Panc1 (cell line): Measurements from ENCODE around the gene RAB12. TPM values are rescaled to one million over a fixed set of nuclear protein-coding genes. Genes with fewer than 3 reads are reported as not detected.

ENCODE experiments used
- ATAC-seq: fragments of 200-7000 bp; cut with Tn5 transposase; 2 replicates; pipeline ENCODE4 v1.9.1; 2020; ENCODE audit warnings: mild to moderate bottlenecking, moderate library complexity
- BruUV-seq: library from RNA; stranded (reverse); fragments of 400-500 nt; replicated peaks from 2 replicates; lab custom pipeline; 2021; lab: Mats Ljungman, UMichigan
- CTCF ChIA-PET: fragments of 300-600 bp; sonication (Branson Sonifier 250); formaldehyde crosslinking; loops from one replicate; lab custom pipeline; 2022; ENCODE audit warnings: antibody characterized with exemption; lab: Charles Lee
- POLR2A ChIA-PET: fragments of 300-600 bp; sonication (Branson Sonifier 250); formaldehyde crosslinking; loops from one replicate; lab custom pipeline; 2022; ENCODE audit warnings: antibody characterized with exemption; lab: Charles Lee
- DNase-seq: peaks from one replicate; pipeline ENCODE4 v3.0.0-alpha.2; 2010; ENCODE audit warnings: low read depth, low spot score
- H3K27ac ChIP-seq: 2 replicates; pipeline ENCODE4 v1.5.1; 2011; ENCODE audit warnings: mild to moderate bottlenecking, low read length, inconsistent platforms
- H3K27me3 ChIP-seq: fragments of 200-500 bp; sonication (Bioruptor generic); 2 replicates; pipeline ENCODE4 v1.6.0; 2014; ENCODE audit warnings: low read length, inconsistent platforms; ENCODE audit not compliant: control insufficient read depth, insufficient read depth
- H3K36me3 ChIP-seq: fragments of 200-500 bp; sonication (Bioruptor generic); 2 replicates; pipeline ENCODE4 v1.5.1; 2014; ENCODE audit warnings: inconsistent platforms, mild to moderate bottlenecking, low read length, moderate library complexity; ENCODE audit not compliant: control insufficient read depth, insufficient read depth
- H3K4me1 ChIP-seq: 2 replicates; pipeline ENCODE4 v1.5.1; 2011; ENCODE audit warnings: inconsistent platforms, mild to moderate bottlenecking, low read length, moderate library complexity; ENCODE audit not compliant: control insufficient read depth, insufficient read depth
- H3K4me3 ChIP-seq, 2 experiments: 2 replicates each; pipeline ENCODE4 v1.5.1; 2011 to 2012; ENCODE audit warnings: low read depth in 2 of 2, low read length in 2 of 2, mild to moderate bottlenecking in 2 of 2, inconsistent platforms in 1 of 2, moderate library complexity in 1 of 2
- H3K9me3 ChIP-seq: fragments of 200-500 bp; sonication (Bioruptor generic); 2 replicates; pipeline ENCODE4 v1.5.1; 2014; ENCODE audit warnings: low read depth, mild to moderate bottlenecking, inconsistent platforms, low read length, moderate library complexity; ENCODE audit not compliant: control insufficient read depth, insufficient read depth
- CTCF ChIP-seq: fragments of 450-650 bp; IDR thresholded peaks from 2 replicates; pipeline ENCODE4 v1.5.1; 2017; ENCODE audit warnings: mild to moderate bottlenecking
- POLR2AphosphoS5 ChIP-seq: IDR thresholded peaks from 2 replicates; pipeline ENCODE4 v1.6.1; 2012; ENCODE audit warnings: mild to moderate bottlenecking, low read depth, low read length, moderate library complexity
- SIN3A ChIP-seq: IDR thresholded peaks from 2 replicates; pipeline ENCODE4 v1.6.1; 2012; ENCODE audit warnings: low read depth, mild to moderate bottlenecking, low read length, moderate library complexity, borderline replicate concordance; ENCODE audit not compliant: insufficient read depth
- TCF7L2 ChIP-seq: IDR thresholded peaks from 2 replicates; pipeline ENCODE4 v1.6.1; 2011; ENCODE audit warnings: mild to moderate bottlenecking, low read depth, low read length, inconsistent platforms
- in situ Hi-C: cut with HindIII; loops from 2 replicates; pipeline ENCODE4 v1.10.0; 2016; ENCODE audit warnings: low sequenced_read_pairs, low pct_unique_long_range_greater_than_20kb
- intact Hi-C: fragments of 100-400 bp; cut with micrococcal nuclease; formaldehyde crosslinking; loops from one replicate; pipeline ENCODE4 v1.10.0; 2022; ENCODE audit not compliant: unreplicated experiment
- total RNA-seq: library from RNA; stranded (reverse); gene quantifications from one replicate; pipeline ENCODE4 v1.2.1, GENCODE V29; 2021; ENCODE audit not compliant: unreplicated experiment
- TF ChIP-seq, protein P1 (sequence below), 2 experiments: IDR thresholded peaks; 2 replicates each; pipeline ENCODE4 v1.6.1; 2011 to 2012; ENCODE audit warnings: low read depth in 2 of 2, control low read depth in 1 of 2, low read length in 1 of 2, mild to moderate bottlenecking in 1 of 2, moderate library complexity in 1 of 2; ENCODE audit not compliant: insufficient read depth in 1 of 2

The RAB12 gene
- total RNA-seq, 1 experiment from 2014 or later: 35.7 TPM

GRCh38 chr18:8619041-8619440 is 9.8 kb downstream of the RAB12 start:
- no peak overlapping the region for H3K4me3 ChIP-seq
- DNase-seq (no peak), ATAC-seq (no peak)
- H3K4me1 ChIP-seq: peaks cover 4% of the 10 kb centered on the region; the same call in 1 of the 2 replicates
- no peak overlapping the region for H3K27ac ChIP-seq
- BruUV-seq: no TSS peak
- H3K27me3 ChIP-seq: no peaks in the 10 kb centered on the region
- TF ChIP-seq TCF7L2: no peak
- ChIA-PET POLR2A (no interaction called here), CTCF (no interaction called here)
- H3K9me3 ChIP-seq: peaks cover 8% of the 10 kb centered on the region; the same call in 1 of the 2 replicates
- in situ Hi-C loops (no loop called here), intact Hi-C loops (no loop called here)
- H3K36me3 ChIP-seq: no peaks in the 10 kb centered on the region

DNA sequence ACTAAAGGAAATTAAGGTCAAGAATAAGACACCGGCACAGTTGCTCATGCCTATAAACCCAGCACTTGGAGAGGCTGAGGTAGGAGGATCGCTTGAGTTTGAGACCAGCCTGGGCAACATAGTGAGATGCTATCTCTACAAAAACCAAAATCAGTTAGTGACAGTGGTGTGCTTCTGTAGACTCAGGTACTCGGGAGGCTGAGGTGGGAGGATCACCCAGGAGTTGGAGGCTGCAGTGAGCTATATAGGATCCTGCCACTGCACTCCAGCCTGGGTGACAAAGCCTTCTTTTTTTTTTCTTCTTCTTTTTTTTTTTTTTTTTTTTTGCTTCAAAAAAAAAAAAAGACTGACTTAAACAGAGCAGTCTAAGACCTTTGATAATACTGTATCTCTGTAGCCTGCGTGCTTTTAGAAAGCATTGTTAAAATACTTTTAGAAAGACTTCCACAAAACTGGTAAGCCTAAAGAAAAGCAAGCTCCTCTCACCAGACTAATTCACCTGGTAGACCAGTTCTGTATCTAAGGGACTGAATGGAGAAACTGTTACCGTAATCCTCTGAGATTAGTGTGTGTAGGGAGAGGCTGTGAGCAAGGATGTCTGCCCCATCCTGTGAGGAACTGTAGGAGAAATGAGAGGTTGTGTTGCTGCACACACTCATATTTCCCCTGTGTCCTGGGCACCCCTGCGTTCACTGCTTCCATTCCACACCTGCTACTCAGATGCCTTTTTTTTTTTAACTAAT is 10.8 kb downstream of the RAB12 start:
- no TSS peak for BruUV-seq
- no peaks in the 10 kb centered on the region for H3K36me3 ChIP-seq
- H3K4me1 ChIP-seq: peaks cover 2% of the 10 kb centered on the region; the same call in 1 of the 2 replicates
- no peak for DNase-seq
- ChIA-PET CTCF (no interaction called here), POLR2A (no interaction called here)
- intact Hi-C loops: no loop called here
- no peak overlapping the region for H3K4me3 ChIP-seq
- no peaks in the 10 kb centered on the region for H3K27me3 ChIP-seq
- H3K9me3 ChIP-seq: peaks cover 8% of the 10 kb centered on the region; the same call in 1 of the 2 replicates
- TF ChIP-seq SIN3A (no peak), CTCF (no peak), TCF7L2 (no peak), POLR2AphosphoS5 (no peak)
- TF ChIP-seq, protein P1, sequence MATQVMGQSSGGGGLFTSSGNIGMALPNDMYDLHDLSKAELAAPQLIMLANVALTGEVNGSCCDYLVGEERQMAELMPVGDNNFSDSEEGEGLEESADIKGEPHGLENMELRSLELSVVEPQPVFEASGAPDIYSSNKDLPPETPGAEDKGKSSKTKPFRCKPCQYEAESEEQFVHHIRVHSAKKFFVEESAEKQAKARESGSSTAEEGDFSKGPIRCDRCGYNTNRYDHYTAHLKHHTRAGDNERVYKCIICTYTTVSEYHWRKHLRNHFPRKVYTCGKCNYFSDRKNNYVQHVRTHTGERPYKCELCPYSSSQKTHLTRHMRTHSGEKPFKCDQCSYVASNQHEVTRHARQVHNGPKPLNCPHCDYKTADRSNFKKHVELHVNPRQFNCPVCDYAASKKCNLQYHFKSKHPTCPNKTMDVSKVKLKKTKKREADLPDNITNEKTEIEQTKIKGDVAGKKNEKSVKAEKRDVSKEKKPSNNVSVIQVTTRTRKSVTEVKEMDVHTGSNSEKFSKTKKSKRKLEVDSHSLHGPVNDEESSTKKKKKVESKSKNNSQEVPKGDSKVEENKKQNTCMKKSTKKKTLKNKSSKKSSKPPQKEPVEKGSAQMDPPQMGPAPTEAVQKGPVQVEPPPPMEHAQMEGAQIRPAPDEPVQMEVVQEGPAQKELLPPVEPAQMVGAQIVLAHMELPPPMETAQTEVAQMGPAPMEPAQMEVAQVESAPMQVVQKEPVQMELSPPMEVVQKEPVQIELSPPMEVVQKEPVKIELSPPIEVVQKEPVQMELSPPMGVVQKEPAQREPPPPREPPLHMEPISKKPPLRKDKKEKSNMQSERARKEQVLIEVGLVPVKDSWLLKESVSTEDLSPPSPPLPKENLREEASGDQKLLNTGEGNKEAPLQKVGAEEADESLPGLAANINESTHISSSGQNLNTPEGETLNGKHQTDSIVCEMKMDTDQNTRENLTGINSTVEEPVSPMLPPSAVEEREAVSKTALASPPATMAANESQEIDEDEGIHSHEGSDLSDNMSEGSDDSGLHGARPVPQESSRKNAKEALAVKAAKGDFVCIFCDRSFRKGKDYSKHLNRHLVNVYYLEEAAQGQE (IDR thresholded peaks at IDR 0.05; ENCODE audit: insufficient read depth in 1 of 2, low read depth in 2 of 2, low read length in 1 of 2): no peak
- H3K27ac ChIP-seq: no peak overlapping the region
- in situ Hi-C loops: no loop called here
- ATAC-seq: no peak

- BruUV-seq: no TSS peak
- Histone ChIP-seq H3K4me1 (no peaks in the 10 kb centered on the region), H3K9me3 (peaks cover 8% of the 10 kb centered on the region; the same call in 1 of the 2 replicates), H3K4me3 (no peak overlapping the region), H3K36me3 (no peaks in the 10 kb centered on the region), H3K27me3 (no peaks in the 10 kb centered on the region), H3K27ac (no peak overlapping the region)
- no peak for DNase-seq
- intact Hi-C loops (no loop called here), in situ Hi-C loops (no loop called here)
- ChIA-PET POLR2A (no interaction called here), CTCF (no interaction called here)
- ATAC-seq: no peak
- no peak for TF ChIP-seq TCF7L2
- TF ChIP-seq, protein P1 (IDR thresholded peaks at IDR 0.05; ENCODE audit: insufficient read depth in 1 of 2, low read depth in 2 of 2, low read length in 1 of 2): no peak
- TF ChIP-seq CTCF: no peak
- TF ChIP-seq POLR2AphosphoS5: no peak
- TF ChIP-seq SIN3A: no peak
Measured at GRCh38 chr18:8620845-8621244, 11.6 kb downstream of the RAB12 start.
